ENCODE measurements around the gene FKBP1B.
"Not testable (repeated sequence)": the region's sequence is repeated elsewhere in the genome, so short reads cannot be mapped to it uniquely, and the experiment has no call there.

FKBP1B gene

DNA sequence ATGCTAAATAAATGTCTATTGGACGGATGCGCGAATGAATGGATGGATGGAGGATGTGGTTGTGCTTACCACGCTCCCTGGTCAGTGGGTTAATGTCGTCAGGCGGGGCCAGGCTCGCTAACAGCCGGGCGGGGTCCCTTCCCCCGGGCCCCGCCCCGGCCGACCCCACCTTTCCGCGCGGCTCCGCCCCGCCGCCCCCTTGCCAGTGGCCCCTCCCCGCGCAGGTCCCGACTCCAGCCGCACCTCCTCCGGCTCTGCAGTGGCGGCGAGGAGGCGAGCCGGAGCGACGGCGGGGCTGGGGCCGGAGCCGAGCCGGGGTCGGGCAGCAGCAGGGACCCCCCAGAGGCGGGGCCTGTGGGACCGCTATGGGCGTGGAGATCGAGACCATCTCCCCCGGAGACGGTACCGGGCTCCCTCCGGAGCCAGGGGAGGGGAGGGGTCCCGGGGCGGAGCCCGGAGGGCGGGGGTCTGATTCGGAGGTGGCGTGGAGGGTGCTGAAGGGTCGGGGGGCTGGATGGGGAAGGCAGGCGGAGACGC is at the start of gene FKBP1B:
FKBP1B (plus strand) TSS at position 257 of the 537 bp plus-strand sequence; CDS start at position 366, 109 bp downstream.
- peak; percentile 91 for DNase-seq

GRCh38 chr2:24007693-24008092 is 41.8 kb upstream of the FKBP1B start:
- DNase-seq: no peak

DNA sequence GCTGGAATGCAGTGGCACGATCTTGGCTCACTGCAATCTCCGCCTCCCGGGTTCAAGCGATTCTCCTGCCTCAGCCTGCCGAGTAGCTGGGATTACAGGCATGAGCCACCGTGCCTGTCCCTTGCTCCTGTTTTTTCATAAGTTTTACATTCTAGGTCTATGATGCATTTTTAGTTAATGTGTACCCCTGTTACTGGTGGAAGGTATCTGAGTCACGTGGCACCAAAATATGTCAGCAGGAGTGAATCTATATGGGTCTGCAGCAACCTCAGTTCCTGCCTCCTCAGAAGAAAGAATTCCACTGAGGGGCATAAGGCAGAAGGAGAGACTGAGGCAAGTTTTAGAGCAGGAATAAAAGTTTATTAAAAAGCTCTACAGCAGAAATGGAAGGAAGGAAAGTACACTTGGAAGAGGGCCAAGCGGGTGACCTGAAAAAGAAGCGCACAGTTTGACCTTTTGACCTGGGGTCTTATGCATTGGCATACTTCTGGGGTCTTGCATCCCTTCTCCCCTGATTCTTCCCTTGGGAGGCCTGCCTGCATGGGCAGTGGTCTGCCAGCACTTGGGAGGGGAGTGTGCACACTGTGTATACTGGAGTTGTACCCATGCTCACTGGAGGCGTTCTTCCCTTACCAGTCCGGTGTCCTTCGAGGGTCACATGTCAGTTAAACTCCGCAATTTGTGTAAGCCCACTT is 40.7 kb upstream of the FKBP1B start:
- no peak for DNase-seq

- DNase-seq: no peak
Observed at GRCh38 chr2:24009367-24009679, 40.2 kb upstream of the FKBP1B start.

- DNase-seq: peak; percentile 31
Observed at GRCh38 chr2:24009680-24010476, 39.7 kb upstream of the FKBP1B start, which contains the start of gene MFSD2B. Gene MFSD2B (plus strand): TSS chr2:24010085. CDS start chr2:24010097, 12 bp downstream.

DNA sequence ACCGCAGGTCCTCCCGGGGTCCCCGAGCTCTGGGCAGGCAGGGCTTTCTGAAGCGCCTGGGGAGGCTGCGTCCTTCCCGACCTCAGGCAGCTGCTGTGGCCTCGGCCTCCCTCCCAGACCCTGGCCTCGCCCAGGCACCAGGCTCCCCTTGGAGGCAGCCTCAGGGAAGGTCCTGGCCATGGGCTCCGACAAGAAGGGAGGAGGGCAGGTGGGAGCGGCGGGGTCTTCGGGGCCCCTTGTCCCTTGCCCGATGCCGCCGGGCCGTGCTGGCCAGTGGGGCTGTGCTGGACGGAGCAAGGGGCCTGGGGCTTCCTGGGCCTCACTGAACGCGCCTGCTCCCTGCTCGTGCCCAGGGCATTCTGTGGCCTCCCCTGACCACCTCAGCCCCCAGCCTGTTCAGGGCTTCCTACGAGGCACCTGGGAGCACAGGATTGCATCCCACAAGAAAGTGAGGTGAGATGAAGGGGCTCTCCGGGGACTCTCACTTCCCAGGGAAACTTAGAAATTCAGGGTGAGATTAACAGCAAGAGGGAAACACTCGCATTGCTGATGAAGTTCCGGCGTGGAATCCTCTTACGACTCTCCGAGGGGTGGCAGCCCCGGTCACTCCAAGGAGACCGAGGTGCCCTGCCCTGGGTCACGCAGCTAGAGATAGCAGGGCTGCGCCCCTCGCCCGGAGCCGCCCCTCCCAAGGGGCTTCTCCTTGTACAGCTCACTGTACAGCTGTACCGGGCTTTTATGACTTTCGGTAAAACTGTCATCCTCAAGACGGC is 38.9 kb upstream of the FKBP1B start:
- no peak for DNase-seq

GRCh38 chr2:24011250-24012104 is 38.1 kb upstream of the FKBP1B start:
- no peak for DNase-seq

DNA sequence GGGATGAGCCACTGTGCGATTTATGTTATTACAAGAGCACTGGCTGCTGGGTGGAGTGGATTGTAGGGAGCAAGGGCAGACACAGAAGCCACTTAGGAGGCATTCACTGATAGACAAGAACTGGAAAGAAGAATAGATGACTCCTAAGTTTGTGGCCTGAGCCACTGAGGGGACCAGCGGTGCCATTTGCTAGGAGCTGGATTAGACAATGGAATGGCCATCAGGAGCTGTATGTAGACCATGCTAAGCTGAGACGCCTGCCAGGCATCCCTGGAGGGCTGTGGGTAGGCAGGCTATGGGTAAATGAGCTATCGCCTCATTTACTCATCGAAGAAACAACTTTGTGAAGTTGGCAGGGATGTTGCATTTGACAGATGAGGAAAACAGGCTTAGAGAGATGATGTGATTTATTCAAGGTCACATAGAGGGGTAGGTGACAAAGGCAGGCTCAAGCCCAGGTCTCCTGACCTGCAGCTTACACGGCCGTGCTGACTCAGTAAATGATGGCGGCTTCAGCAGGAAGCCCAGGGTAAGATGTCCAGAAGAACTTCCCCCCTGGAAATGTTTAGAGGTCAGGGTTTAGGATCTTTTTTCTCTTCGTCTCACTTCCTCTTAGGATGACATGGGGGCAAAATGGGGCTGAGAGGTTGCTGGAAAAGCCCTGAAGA is 36.9 kb upstream of the FKBP1B start:
- DNase-seq: no peak

- DNase-seq: not testable (repeated sequence)
Observed at GRCh38 chr2:24014902-24015301, 34.6 kb upstream of the FKBP1B start.

DNA sequence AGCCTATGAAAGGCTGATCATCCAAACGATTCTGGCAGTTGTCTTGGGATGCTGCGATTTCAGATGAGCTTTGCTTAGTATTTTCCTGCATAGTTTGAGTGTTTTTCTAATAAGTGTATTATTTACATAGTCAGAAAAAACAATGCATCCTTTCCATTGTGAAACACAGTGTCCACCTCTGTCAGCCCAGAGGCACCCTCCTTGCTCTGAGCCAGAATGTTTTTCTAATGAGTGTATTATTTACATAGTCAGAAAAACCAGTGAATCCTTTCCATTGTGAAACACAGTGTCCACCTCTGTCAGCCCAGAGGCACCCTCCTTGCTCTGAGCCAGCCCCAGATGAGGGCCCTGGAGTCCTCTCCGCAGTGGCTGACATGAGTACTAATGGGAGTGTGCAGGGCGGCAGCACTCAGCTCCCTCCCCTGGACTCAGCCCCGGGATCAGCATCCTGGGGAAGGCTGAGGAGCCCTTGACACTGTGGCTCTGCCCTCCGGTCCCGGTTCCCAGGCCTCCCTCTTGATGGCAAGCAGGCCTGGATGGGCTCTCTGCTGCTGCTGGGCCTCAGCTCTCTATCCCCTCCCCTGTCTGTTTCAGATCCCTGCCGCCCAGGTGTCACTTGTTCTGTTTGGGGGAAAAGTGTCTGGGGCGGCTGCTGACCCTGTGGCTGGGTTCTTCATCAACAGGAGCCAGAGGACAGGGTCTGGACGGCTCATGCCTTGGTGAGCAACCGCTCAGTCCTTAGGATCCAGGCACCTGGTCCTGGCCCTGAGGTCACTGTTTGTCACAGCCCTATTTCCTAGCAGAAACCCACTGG is 33.8 kb upstream of the FKBP1B start:
- DNase-seq: peak; percentile 23

DNA sequence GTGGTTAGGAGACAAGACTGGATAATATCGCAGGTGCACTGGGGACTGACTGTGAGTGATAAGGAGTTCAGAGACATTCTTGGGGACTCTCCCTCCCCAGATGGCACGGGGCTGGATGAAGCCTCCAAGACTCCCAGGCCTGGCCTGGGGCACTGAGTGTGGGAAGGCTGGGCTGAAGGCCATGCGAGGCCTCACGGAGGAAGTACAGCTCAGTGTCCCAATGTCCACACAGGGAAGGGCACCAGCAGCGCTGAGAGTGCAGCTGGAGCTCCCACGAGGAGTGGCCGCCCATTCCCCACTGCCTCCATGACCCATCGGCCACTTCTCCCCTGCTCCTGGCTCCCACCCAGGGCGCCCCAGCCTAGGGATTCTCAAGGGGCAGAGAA is 33.2 kb upstream of the FKBP1B start:
- DNase-seq: no peak

DNA sequence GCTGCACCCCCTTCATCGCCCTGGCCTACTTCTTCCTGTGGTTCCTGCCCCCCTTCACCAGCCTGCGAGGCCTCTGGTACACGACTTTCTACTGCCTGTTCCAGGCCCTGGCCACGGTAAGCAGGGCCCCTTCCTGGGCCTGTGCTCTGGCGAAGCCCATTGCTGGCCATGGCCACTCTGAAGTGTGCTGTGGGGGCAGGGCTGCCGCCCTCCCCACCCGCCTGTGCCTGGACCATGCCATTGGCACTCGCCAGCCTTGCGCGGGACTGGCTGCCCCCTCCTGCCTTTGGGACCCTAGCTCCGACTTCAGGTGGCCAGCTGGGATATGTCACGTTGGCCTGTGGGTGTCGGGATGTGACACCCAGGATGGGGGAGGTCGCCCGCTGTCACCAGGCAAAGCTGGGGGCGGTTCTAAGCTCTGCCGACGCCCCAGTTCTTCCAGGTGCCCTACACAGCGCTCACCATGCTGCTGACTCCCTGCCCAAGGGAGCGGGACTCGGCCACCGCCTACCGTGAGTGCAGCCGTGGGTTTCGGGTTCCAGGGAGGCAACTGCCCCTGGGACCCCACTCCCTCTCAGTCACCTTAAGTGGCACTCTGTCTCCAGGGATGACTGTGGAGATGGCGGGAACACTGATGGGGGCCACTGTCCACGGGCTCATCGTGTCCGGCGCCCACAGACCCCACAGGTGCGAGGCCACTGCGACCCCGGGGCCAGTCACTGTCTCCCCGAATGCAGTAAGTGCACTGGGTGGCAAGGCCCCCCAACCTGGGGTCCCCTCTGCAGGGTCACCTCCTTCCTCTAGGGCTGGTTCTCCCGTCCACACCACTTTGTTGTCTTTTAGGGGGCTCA is 32.5 kb upstream of the FKBP1B start:
- DNase-seq: no peak

DNA sequence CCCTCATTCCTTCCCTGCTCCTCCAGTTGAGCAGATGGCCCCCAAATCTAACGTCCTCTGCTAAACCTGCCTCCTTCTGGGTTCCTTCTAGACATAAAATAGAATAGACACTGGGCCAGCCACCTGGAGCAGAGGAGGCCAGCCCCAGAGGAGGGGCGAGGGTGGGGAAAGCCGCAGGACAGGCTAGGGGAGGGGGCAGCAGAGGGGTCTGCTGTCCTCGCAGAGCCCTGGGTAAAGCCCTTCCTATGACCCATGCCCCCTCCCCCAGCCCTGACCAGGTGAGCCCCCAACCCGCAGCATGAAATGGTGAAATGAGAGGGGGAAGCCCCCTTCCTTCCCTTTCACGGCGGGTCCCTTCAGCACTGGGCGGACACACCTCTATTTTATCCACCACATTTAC is 31.8 kb upstream of the FKBP1B start:
- no peak for DNase-seq

- DNase-seq: no peak
Observed at GRCh38 chr2:24018241-24018640, 31.3 kb upstream of the FKBP1B start.

DNA sequence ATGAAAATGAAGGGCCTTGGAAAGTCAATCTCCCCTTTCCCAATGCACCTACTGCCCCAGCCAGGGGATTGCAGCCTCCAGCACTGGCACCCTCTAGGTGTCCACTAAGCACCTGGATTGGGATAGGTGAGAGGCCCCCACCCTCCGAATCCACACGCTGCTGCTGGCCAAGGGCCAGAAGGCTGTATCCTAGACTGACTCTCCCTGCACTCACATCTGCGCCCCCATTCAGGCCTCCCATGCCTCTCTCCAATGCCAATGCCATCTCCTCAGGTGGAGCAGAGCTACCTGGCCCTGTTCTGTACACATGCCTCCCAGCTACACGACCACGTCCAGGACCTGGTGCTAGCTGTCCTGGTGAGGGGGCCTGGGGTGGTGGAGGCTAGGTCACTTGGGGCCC is 29.8 kb upstream of the FKBP1B start:
- no peak for DNase-seq

- DNase-seq: no peak
Observed at GRCh38 chr2:24020244-24020643, 29.3 kb upstream of the FKBP1B start.

- no peak for DNase-seq
Observed at GRCh38 chr2:24021122-24021998, 28.2 kb upstream of the FKBP1B start.

GRCh38 chr2:24022324-24022974 is 27.1 kb upstream of the FKBP1B start:
- no peak for DNase-seq

Measured in NCI-H146 (cell line).